ENCODE data around the gene ENO2.

- TF ChIP-seq CTCF (IDR thresholded peaks at IDR 0.05) (no peak), POLR2A (IDR thresholded peaks at IDR 0.05) (no peak)
Measured at GRCh38 chr12:6915789-6916285, 1.5 kb downstream of the ENO2 start.
